Activated CD8-positive, alpha-beta memory T cell treated with anti-CD3 and anti-CD28 coated beads for 1 hour (primary cell): ENCODE data around the gene URGCP.
"Not testable (repeated sequence)": the region's sequence is repeated elsewhere in the genome, so short reads cannot be mapped to it uniquely, and the experiment has no call there.

Experiments
- DNase-seq, 2 donors: peaks; one replicate each; pipeline ENCODE4 v3.0.0-alpha.2; 2020; ENCODE audit warnings: low read depth in 1 of 2; ENCODE audit errors: extremely low read depth in 1 of 2

URGCP gene

GRCh38 chr7:43834463-43835251 is 71.7 kb downstream of the URGCP start:
- no peak for DNase-seq

DNA sequence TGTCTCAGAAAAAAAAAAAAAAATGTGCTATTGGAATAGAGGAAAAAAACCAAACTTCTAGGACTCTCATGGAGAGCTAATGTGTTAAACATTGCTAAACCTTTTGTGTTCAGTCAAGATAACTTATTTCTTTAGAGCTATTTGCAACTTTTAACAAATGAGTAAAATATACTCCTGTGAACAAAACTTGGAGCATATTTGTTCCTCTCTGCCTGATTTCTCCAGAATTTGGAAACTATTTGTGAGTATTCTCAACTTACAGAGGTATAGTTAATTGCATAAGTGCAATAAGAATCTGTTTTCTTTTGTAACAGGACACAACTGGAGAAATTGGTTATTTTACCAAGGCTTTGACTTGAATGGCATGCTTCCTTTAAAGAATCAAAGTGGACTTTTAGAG is 75.5 kb downstream of the URGCP start:
- not testable (repeated sequence) for DNase-seq
